Activated naive CD4-positive, alpha-beta T cell (primary cell): ENCODE measurements around the gene GTPBP6.

Source experiments
- DNase-seq, 4 experiments: peaks; one replicate each; lab custom pipeline; 2025; lab: John Stamatoyannopoulos, UW

The GTPBP6 gene

GRCh38 chrX:318739-319578 is at the start of gene GTPBP6:
Gene GTPBP6, minus strand, starts transcription at chrX:318796. Its CDS starts 9 bp downstream, at chrX:318787.
- no peak for DNase-seq

GRCh38 chrX:367866-368265 is 49.3 kb upstream of the GTPBP6 start:
- no peak for DNase-seq

- no peak for DNase-seq
Measured at GRCh38 chrX:367349-367748, 48.8 kb upstream of the GTPBP6 start.

- DNase-seq: no peak
Measured at GRCh38 chrX:363621-364375, 45.2 kb upstream of the GTPBP6 start.

- DNase-seq: no peak
Measured at GRCh38 chrX:362937-363620, 44.5 kb upstream of the GTPBP6 start.

- DNase-seq: no peak
Measured at GRCh38 chrX:362351-362750, 43.8 kb upstream of the GTPBP6 start.

GRCh38 chrX:361231-362145 is 42.9 kb upstream of the GTPBP6 start:
- DNase-seq: no peak

- DNase-seq: no peak
Measured at GRCh38 chrX:360496-361150, 42.0 kb upstream of the GTPBP6 start.

- DNase-seq: no peak
Measured at GRCh38 chrX:358651-359143, 40.1 kb upstream of the GTPBP6 start.

- DNase-seq: peak in 1 of 4 experiments; percentile 24
Measured at GRCh38 chrX:357693-358471, 39.3 kb upstream of the GTPBP6 start.

GRCh38 chrX:357035-357692 is 38.6 kb upstream of the GTPBP6 start:
- no peak for DNase-seq

- DNase-seq: no peak
Measured at GRCh38 chrX:356385-357034, 37.9 kb upstream of the GTPBP6 start.

GRCh38 chrX:355329-356050 is 36.9 kb upstream of the GTPBP6 start:
- no peak for DNase-seq

- DNase-seq: no peak
Measured at GRCh38 chrX:353566-354535, 35.3 kb upstream of the GTPBP6 start.

- DNase-seq: no peak
Measured at GRCh38 chrX:352582-353314, 34.2 kb upstream of the GTPBP6 start.

- no peak for DNase-seq
Measured at GRCh38 chrX:352181-352580, 33.6 kb upstream of the GTPBP6 start.
